GM18907 (cell line): ENCODE data around the gene PRKG1.
"Not testable (repeated sequence)": the region's sequence is repeated elsewhere in the genome, so short reads cannot be mapped to it uniquely, and the experiment has no call there.

Experiments used
- ATAC-seq: cut with Tn5 transposase; IDR thresholded peaks from one replicate; pipeline ENCODE4 v1.9.1; 2021; ENCODE audit warnings: mild to moderate bottlenecking, moderate library complexity; ENCODE audit not compliant: unreplicated experiment

Gene PRKG1

GRCh38 chr10:52121688-52122087 is 1047.4 kb downstream of the PRKG1 start:
- no peak for ATAC-seq

GRCh38 chr10:52128056-52128683 is 1053.9 kb downstream of the PRKG1 start:
- ATAC-seq = no peak

GRCh38 chr10:52129410-52130178 is 1055.3 kb downstream of the PRKG1 start:
- no peak for ATAC-seq

GRCh38 chr10:52135101-52135500 is 1060.8 kb downstream of the PRKG1 start:
- no peak for ATAC-seq

- no peak for ATAC-seq
These were observed 1062.6 kb downstream of the PRKG1 start for GRCh38 chr10:52136921-52137320.

- ATAC-seq = no peak
These were observed 1069.1 kb downstream of the PRKG1 start for GRCh38 chr10:52143338-52143737.

GRCh38 chr10:52145636-52146035 is 1071.3 kb downstream of the PRKG1 start:
- no peak for ATAC-seq

GRCh38 chr10:52146766-52147165 is 1072.5 kb downstream of the PRKG1 start:
- ATAC-seq = no peak

GRCh38 chr10:52170776-52171175 is 1096.5 kb downstream of the PRKG1 start:
- ATAC-seq = no peak

GRCh38 chr10:52172581-52172980 is 1098.3 kb downstream of the PRKG1 start:
- no peak for ATAC-seq

GRCh38 chr10:52185256-52185655 is 1111.0 kb downstream of the PRKG1 start:
- no peak for ATAC-seq

- ATAC-seq = no peak
These were observed 1113.4 kb downstream of the PRKG1 start for GRCh38 chr10:52187521-52188258.

GRCh38 chr10:52191049-52191448 is 1116.8 kb downstream of the PRKG1 start:
- ATAC-seq = no peak

- ATAC-seq = no peak
These were observed 1119.9 kb downstream of the PRKG1 start for GRCh38 chr10:52194191-52194590.

GRCh38 chr10:52194716-52195115 is 1120.4 kb downstream of the PRKG1 start:
- ATAC-seq = no peak

- ATAC-seq = no peak
These were observed 1122.8 kb downstream of the PRKG1 start for GRCh38 chr10:52197098-52197497.

- no peak for ATAC-seq
These were observed 1124.3 kb downstream of the PRKG1 start for GRCh38 chr10:52198540-52198939.

- ATAC-seq = not testable (repeated sequence)
These were observed 1130.6 kb downstream of the PRKG1 start for GRCh38 chr10:52204906-52205305.

- no peak for ATAC-seq
These were observed 1134.1 kb downstream of the PRKG1 start for GRCh38 chr10:52208365-52208764.

GRCh38 chr10:52210161-52210560 is 1135.9 kb downstream of the PRKG1 start:
- ATAC-seq = no peak

- ATAC-seq = no peak
These were observed 1137.8 kb downstream of the PRKG1 start for GRCh38 chr10:52212062-52212461.

- ATAC-seq = no peak
These were observed 1138.5 kb downstream of the PRKG1 start for GRCh38 chr10:52212802-52213201.
